Caco-2 (cell line): ENCODE data around the gene OGDH. TPM values are rescaled to one million over a fixed set of nuclear protein-coding genes. Genes with fewer than 3 reads are reported as not detected.
A peak's percentile ranks its signal among the peaks of the same experiment; 100 is the strongest.

Experiments used
- BruUV-seq: library from RNA; stranded (reverse); fragments of 400-500 nt; replicated peaks from 2 replicates; lab custom pipeline; 2021; lab: Mats Ljungman, UMichigan
- CTCF ChIA-PET: fragments of 300-600 bp; sonication (Branson Sonifier 250); formaldehyde crosslinking; loops from one replicate; lab custom pipeline; 2022; ENCODE audit warnings: antibody characterized with exemption; lab: Charles Lee
- POLR2A ChIA-PET: fragments of 300-600 bp; sonication (Branson Sonifier 250); formaldehyde crosslinking; loops from one replicate; lab custom pipeline; 2022; ENCODE audit warnings: antibody characterized with exemption; lab: Charles Lee
- DNase-seq, 2 experiments: peaks; one replicate each; pipeline versions ENCODE4 v3.0.0 to v3.0.0-alpha.2; 2020 to 2022
- H3K27me3 ChIP-seq: replicated peaks from 2 replicates; pipeline ENCODE4 v1.6.0; 2011; ENCODE audit warnings: low read length; ENCODE audit not compliant: control insufficient read depth, insufficient read depth
- H3K36me3 ChIP-seq: 2 replicates; pipeline ENCODE4 v1.5.1; 2011; ENCODE audit warnings: low read length; ENCODE audit not compliant: control insufficient read depth, insufficient read depth
- H3K4me1 ChIP-seq: fragments of 250-450 bp; sonication (Bioruptor Pico); 2 replicates; pipeline ENCODE4 v1.5.1; 2020; ENCODE audit warnings: mild to moderate bottlenecking
- H3K4me3 ChIP-seq: 2 replicates; pipeline ENCODE4 v1.5.1; 2011; ENCODE audit warnings: low read depth, mild to moderate bottlenecking, control low read depth, low read length
- H3K9me3 ChIP-seq: fragments of 250-450 bp; sonication (Bioruptor Pico); 2 replicates; pipeline ENCODE4 v1.5.1; 2020; ENCODE audit warnings: mild to moderate bottlenecking, moderate library complexity
- H3K27ac Mint-ChIP-seq: one replicate; pipeline ENCODE4 v1.8.0; 2022; ENCODE audit warnings: mixed read lengths; ENCODE audit not compliant: unreplicated experiment
- H3K27me3 Mint-ChIP-seq: one replicate; pipeline ENCODE4 v1.8.0; 2022; ENCODE audit warnings: mixed read lengths; ENCODE audit not compliant: insufficient read depth, unreplicated experiment
- H3K36me3 Mint-ChIP-seq: one replicate; pipeline ENCODE4 v1.8.0; 2022; ENCODE audit warnings: mild to moderate bottlenecking, mixed read lengths; ENCODE audit not compliant: insufficient read depth, unreplicated experiment
- H3K4me1 Mint-ChIP-seq: one replicate; pipeline ENCODE4 v1.8.0; 2022; ENCODE audit warnings: low read depth, mixed read lengths; ENCODE audit not compliant: unreplicated experiment
- H3K4me3 Mint-ChIP-seq: one replicate; pipeline ENCODE4 v1.8.0; 2022; ENCODE audit warnings: mild to moderate bottlenecking, moderate library complexity, mixed read lengths; ENCODE audit not compliant: unreplicated experiment
- H3K9me3 Mint-ChIP-seq: one replicate; pipeline ENCODE4 v1.8.0; 2022; ENCODE audit warnings: mixed read lengths; ENCODE audit not compliant: unreplicated experiment
- intact Hi-C: fragments of 100-400 bp; cut with micrococcal nuclease; formaldehyde crosslinking; loops from one replicate; pipeline ENCODE4 v1.10.0; 2022; ENCODE audit not compliant: unreplicated experiment
- total RNA-seq: library from RNA; stranded (reverse); gene quantifications from 2 replicates; pipeline ENCODE4 v1.2.3, GENCODE V29; 2022
- TF ChIP-seq, protein P1 (sequence below), 2 experiments: fragments of 200-600 bp in 1 of 2; IDR thresholded peaks; 1 replicate in 1 of 2; 2 replicates in 1 of 2; pipeline versions ENCODE4 v1.5.1 to v1.8.0; 2011 to 2022; ENCODE audit warnings: antibody characterized with exemption in 1 of 2, control low read depth in 1 of 2, inconsistent platforms in 1 of 2, low read depth in 1 of 2, low read length in 1 of 2, mild to moderate bottlenecking in 1 of 2, moderate library complexity in 1 of 2; ENCODE audit not compliant: insufficient read depth in 1 of 2, severe bottlenecking in 1 of 2, unreplicated experiment in 1 of 2

The OGDH gene
- total RNA-seq, 1 experiment from 2014 or later, result 62.1 TPM

GRCh38 chr7:44604941-44605340 is 1.5 kb upstream of the OGDH start:
- intact Hi-C loops, result loop anchor here (5.0 kb wide), 1 partner anchor 192 kb away; the partner anchor contains the start of gene PPIA
- TF ChIP-seq, protein P1, sequence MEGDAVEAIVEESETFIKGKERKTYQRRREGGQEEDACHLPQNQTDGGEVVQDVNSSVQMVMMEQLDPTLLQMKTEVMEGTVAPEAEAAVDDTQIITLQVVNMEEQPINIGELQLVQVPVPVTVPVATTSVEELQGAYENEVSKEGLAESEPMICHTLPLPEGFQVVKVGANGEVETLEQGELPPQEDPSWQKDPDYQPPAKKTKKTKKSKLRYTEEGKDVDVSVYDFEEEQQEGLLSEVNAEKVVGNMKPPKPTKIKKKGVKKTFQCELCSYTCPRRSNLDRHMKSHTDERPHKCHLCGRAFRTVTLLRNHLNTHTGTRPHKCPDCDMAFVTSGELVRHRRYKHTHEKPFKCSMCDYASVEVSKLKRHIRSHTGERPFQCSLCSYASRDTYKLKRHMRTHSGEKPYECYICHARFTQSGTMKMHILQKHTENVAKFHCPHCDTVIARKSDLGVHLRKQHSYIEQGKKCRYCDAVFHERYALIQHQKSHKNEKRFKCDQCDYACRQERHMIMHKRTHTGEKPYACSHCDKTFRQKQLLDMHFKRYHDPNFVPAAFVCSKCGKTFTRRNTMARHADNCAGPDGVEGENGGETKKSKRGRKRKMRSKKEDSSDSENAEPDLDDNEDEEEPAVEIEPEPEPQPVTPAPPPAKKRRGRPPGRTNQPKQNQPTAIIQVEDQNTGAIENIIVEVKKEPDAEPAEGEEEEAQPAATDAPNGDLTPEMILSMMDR (IDR thresholded peaks at IDR 0.05; ENCODE audit: insufficient read depth in 1 of 2, low read depth in 1 of 2, low read length in 1 of 2, severe bottlenecking in 1 of 2, unreplicated experiment in 1 of 2), result no peak
- Histone ChIP-seq H3K4me3 (peak overlapping the region; percentile 66; the same call in 1 of the 2 replicates), H3K36me3 (no peaks in the 10 kb centered on the region), H3K27me3 (no peaks in the 10 kb centered on the region), H3K9me3 (no peaks in the 10 kb centered on the region), H3K4me1 (peaks cover 16% of the 10 kb centered on the region)
- ChIA-PET POLR2A (interaction anchor here (0.6 to 2.4 kb wide), 2 partner anchors 14 to 614 kb away, joined by 10 to 14 read pairs; no protein-coding TSS in a partner anchor), CTCF (interaction anchor here (0.6 kb wide), 1 partner anchor 214 kb away, joined by 5 read pairs; no protein-coding TSS in a partner anchor)
- no peaks in the 10 kb centered on the region for H3K27me3 Mint-ChIP-seq
- H3K9me3 Mint-ChIP-seq, result no peaks in the 10 kb centered on the region
- no peak overlapping the region for H3K27ac Mint-ChIP-seq
- no peak for DNase-seq
- H3K4me3 Mint-ChIP-seq, result peak overlapping the region; percentile 91
- peaks cover 22% of the 10 kb centered on the region for H3K4me1 Mint-ChIP-seq
- H3K36me3 Mint-ChIP-seq, result peaks cover 34% of the 10 kb centered on the region
- BruUV-seq, result no TSS peak

- Mint-ChIP-seq H3K9me3 (no peaks in the 10 kb centered on the region), H3K4me1 (peaks cover 22% of the 10 kb centered on the region), H3K27ac (peak overlapping the region; percentile 97), H3K27me3 (no peaks in the 10 kb centered on the region), H3K36me3 (peaks cover 34% of the 10 kb centered on the region), H3K4me3 (peak overlapping the region; percentile 91)
- TF ChIP-seq, protein P1 (IDR thresholded peaks at IDR 0.05; ENCODE audit: insufficient read depth in 1 of 2, low read depth in 1 of 2, low read length in 1 of 2, severe bottlenecking in 1 of 2, unreplicated experiment in 1 of 2), result no peak
- no peaks in the 10 kb centered on the region for H3K36me3 ChIP-seq
- intact Hi-C loops, result loop anchor here (1.0 to 5.0 kb wide), 2 partner anchors 11 to 190 kb away; partner anchors contain the start of gene PPIA
- ChIA-PET POLR2A (interaction anchor here (0.6 to 2.7 kb wide), 9 partner anchors 10 to 379 kb away, joined by 3 to 21 read pairs (median 4); partner anchors contain the start of genes DDX56, PPIA, PURB and TMED4), CTCF (interaction anchor here (0.6 to 0.8 kb wide), 2 partner anchors 26 to 222 kb away, joined by 3 read pairs; no protein-coding TSS in a partner anchor)
- H3K9me3 ChIP-seq, result no peaks in the 10 kb centered on the region
- peak overlapping the region; percentile 76 for H3K4me3 ChIP-seq
- DNase-seq, result no peak
- no peaks in the 10 kb centered on the region for H3K27me3 ChIP-seq
- peaks cover 16% of the 10 kb centered on the region for H3K4me1 ChIP-seq
- TSS peak; percentile 75 for BruUV-seq
Measured at GRCh38 chr7:44607141-44608068, 978 bp downstream of the OGDH start.
